OCI-LY7 (cell line): ENCODE results near the gene CDCA5. TPM values are rescaled to one million over a fixed set of nuclear protein-coding genes. Genes with fewer than 3 reads are reported as not detected.
A peak's percentile ranks its signal among the peaks of the same experiment; 100 is the strongest.

Source experiments
- BruUV-seq: library from RNA; stranded (reverse); fragments of 400-500 nt; replicated peaks from 2 replicates; lab custom pipeline; 2021; lab: Mats Ljungman, UMichigan
- CTCF ChIA-PET: fragments of 300-600 bp; sonication (Branson Sonifier 250); formaldehyde crosslinking; loops from one replicate; lab custom pipeline; 2022; ENCODE audit warnings: antibody characterized with exemption; ENCODE audit not compliant: unreplicated experiment; lab: Charles Lee
- POLR2A ChIA-PET: fragments of 300-600 bp; sonication (Branson Sonifier 250); formaldehyde crosslinking; loops from one replicate; lab custom pipeline; 2022; ENCODE audit warnings: antibody characterized with exemption; lab: Charles Lee
- DNase-seq: peaks from one replicate; pipeline ENCODE4 v3.0.0-alpha.2; 2015; ENCODE audit warnings: low spot score
- H2AFZ ChIP-seq: fragments of 200-600 bp; sonication (generic), shearing (Covaris generic); 2 replicates; pipeline ENCODE4 v1.6.1; 2014; ENCODE audit warnings: mild to moderate bottlenecking, antibody characterized with exemption, low read length, moderate library complexity
- H3K27ac ChIP-seq: fragments of 200-600 bp; sonication (generic); 2 replicates; pipeline ENCODE4 v1.5.1; 2014; ENCODE audit warnings: mixed run types, low read depth, mild to moderate bottlenecking, moderate library complexity, low read length, inconsistent platforms; ENCODE audit not compliant: poor library complexity, severe bottlenecking
- H3K36me3 ChIP-seq: fragments of 200-600 bp; sonication (generic); 2 replicates; pipeline ENCODE4 v1.6.1; 2014; ENCODE audit warnings: mild to moderate bottlenecking, antibody characterized with exemption, low read length, moderate library complexity, mixed read lengths; ENCODE audit not compliant: insufficient read depth
- H3K4me1 ChIP-seq: fragments of 200-600 bp; sonication (generic); 2 replicates; pipeline ENCODE4 v1.5.1; 2014; ENCODE audit warnings: mild to moderate bottlenecking, low read length; ENCODE audit not compliant: insufficient read depth, poor library complexity, severe bottlenecking
- H3K4me2 ChIP-seq: fragments of 200-600 bp; sonication (generic); 2 replicates; pipeline ENCODE4 v1.6.1; 2014; ENCODE audit warnings: mild to moderate bottlenecking, low read length
- H3K4me3 ChIP-seq: fragments of 200-600 bp; sonication (generic); 2 replicates; pipeline ENCODE4 v1.5.1; 2014; ENCODE audit warnings: mild to moderate bottlenecking, low read depth, low read length; ENCODE audit not compliant: poor library complexity, severe bottlenecking
- H3K79me2 ChIP-seq: fragments of 200-600 bp; sonication (generic); 2 replicates; pipeline ENCODE4 v1.6.1; 2016; ENCODE audit warnings: low read depth, mild to moderate bottlenecking, low read length, moderate library complexity, mixed read lengths; ENCODE audit not compliant: insufficient read depth
- H3K9me2 ChIP-seq: fragments of 200-600 bp; sonication (generic); 2 replicates; pipeline ENCODE4 v1.6.1; 2016; ENCODE audit warnings: mild to moderate bottlenecking, low read length, mixed read lengths; ENCODE audit not compliant: insufficient read depth
- H3K9me3 ChIP-seq: fragments of 200-600 bp; sonication (generic); 2 replicates; pipeline ENCODE4 v1.6.1; 2014; ENCODE audit warnings: mild to moderate bottlenecking, mixed run types, low read length, mixed read lengths
- H4K20me1 ChIP-seq: fragments of 200-600 bp; sonication (generic); 2 replicates; pipeline ENCODE4 v1.6.1; 2014; ENCODE audit warnings: mild to moderate bottlenecking, antibody characterized with exemption, low read length, moderate library complexity, mixed read lengths; ENCODE audit not compliant: insufficient read depth
- EZH2phosphoT487 ChIP-seq: fragments of 200-600 bp; sonication (generic); IDR thresholded peaks from 2 replicates; pipeline ENCODE4 v1.6.1; 2018; ENCODE audit warnings: low read depth, borderline replicate concordance, mild to moderate bottlenecking, mixed run types, antibody characterized with exemption, low read length, moderate library complexity, mixed read lengths
- intact Hi-C: fragments of 100-400 bp; cut with micrococcal nuclease; formaldehyde crosslinking; loops from one replicate; pipeline ENCODE4 v1.10.0; 2022; ENCODE audit not compliant: unreplicated experiment
- total RNA-seq, 2 experiments: library from RNA; depleted of rRNA in 1 of 2; stranded (reverse); fragments of >200 nt in 1 of 2; shearing (Covaris generic) in 1 of 2; gene quantifications; 2 replicates each; pipeline ENCODE4 v1.2.3, GENCODE V29; 2014 to 2022
- TF ChIP-seq, protein P1 (sequence below): fragments of 200-600 bp; sonication (generic); conservative IDR thresholded peaks from 2 replicates; pipeline ENCODE4 v1.5.1; 2014; ENCODE audit warnings: mild to moderate bottlenecking, antibody characterized with exemption, low read length, moderate library complexity, mixed read lengths

Gene CDCA5
- total RNA-seq, 2 experiments from 2014 or later = 135 to 151 TPM

DNA sequence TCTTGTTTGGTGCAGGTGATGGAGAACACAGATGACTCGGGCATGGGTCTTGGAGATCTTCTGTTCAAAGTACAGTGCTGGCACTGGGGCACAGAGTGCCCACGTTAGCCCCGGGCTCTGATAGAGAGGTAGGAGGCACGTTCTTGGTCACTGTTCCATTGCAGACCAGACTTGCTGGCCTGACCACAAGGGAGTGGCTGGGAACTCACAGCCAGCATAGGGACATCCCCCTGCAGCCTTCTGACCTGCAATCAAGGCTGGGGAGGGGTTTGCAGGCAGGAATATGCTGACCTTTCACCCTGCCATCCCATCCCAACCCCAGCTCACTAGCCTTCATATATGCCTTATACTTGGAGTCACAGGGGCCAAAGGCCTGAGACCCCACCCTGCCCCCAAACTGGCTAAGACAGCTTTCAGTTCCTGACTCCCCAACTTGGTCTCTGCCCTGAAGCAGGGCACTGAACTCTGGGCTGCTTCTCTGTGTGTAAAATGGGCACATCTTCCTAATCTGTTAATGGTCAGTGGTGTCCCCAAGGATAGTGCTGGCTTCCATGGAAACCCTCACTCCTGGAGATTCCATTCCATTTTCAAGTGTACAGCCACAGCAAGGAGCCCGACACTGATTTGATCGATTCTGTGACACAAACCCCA, 42.9 kb upstream of the CDCA5 start:
- Histone ChIP-seq H3K27ac (peak overlapping the region; percentile 98), H3K9me3 (no peaks in the 10 kb centered on the region), H3K36me3 (peaks cover 82% of the 10 kb centered on the region), H3K4me2 (no peak overlapping the region), H3K4me3 (no peak overlapping the region), H3K9me2 (no peaks in the 10 kb centered on the region), H3K4me1 (peaks cover 59% of the 10 kb centered on the region), H3K79me2 (peaks cover 59% of the 10 kb centered on the region), H4K20me1 (no peaks in the 10 kb centered on the region), H2AFZ (no peak overlapping the region)
- CTCF ChIA-PET = no interaction called here
- no peak for TF ChIP-seq EZH2phosphoT487
- TF ChIP-seq, protein P1, sequence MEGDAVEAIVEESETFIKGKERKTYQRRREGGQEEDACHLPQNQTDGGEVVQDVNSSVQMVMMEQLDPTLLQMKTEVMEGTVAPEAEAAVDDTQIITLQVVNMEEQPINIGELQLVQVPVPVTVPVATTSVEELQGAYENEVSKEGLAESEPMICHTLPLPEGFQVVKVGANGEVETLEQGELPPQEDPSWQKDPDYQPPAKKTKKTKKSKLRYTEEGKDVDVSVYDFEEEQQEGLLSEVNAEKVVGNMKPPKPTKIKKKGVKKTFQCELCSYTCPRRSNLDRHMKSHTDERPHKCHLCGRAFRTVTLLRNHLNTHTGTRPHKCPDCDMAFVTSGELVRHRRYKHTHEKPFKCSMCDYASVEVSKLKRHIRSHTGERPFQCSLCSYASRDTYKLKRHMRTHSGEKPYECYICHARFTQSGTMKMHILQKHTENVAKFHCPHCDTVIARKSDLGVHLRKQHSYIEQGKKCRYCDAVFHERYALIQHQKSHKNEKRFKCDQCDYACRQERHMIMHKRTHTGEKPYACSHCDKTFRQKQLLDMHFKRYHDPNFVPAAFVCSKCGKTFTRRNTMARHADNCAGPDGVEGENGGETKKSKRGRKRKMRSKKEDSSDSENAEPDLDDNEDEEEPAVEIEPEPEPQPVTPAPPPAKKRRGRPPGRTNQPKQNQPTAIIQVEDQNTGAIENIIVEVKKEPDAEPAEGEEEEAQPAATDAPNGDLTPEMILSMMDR = no peak
- BruUV-seq = no TSS peak
- intact Hi-C loops = no loop called here
- no peak for DNase-seq
- POLR2A ChIA-PET = no interaction called here

DNA sequence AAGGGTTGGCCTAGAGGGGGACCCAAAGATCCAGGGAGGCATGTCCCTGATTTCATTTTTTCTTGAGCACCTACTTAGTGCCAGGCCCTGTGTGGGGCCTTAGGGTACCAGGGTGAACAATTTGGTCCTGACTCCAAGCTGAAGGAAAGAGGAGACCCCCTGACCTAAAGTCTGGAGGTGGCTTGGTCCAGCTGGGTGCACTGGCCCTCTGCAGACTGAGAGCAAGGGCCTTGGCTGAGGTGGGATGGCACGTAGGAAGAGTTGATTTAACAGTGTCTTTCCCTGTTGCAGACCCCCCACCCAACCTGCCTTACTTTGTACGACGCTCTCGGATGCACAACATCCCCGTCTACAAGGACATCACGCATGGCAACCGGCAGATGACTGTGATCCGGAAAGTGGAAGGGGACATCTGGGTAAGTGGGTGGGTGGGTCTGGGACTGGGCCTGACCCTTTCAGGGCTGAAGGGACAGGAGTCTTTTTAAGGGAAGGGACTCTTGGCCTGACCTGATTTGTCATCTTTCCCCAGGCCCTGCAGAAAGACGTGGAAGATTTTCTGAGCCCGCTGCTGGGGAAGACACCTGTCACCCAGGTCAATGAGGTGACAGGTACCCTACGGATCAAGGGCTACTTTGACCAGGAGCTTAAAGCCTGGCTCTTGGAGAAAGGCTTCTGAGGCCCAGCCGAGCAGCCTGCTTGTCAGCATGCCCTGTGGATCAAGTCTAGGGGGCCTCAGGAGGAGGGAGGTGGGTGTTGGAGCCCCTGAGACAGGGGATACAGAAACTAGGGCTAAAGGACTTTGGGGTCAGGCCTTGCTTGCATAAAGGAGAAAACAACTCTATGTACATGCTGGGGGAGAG, 41.6 kb upstream of the CDCA5 start:
- no TSS peak for BruUV-seq

More for the DNA sequence above, 41.6 kb upstream of the CDCA5 start:
- Histone ChIP-seq H3K4me3 (no peak overlapping the region), H3K4me2 (no peak overlapping the region), H3K36me3 (peaks cover 82% of the 10 kb centered on the region), H4K20me1 (peaks cover 9% of the 10 kb centered on the region; the same call in 1 of the 2 replicates), H3K79me2 (peaks cover 59% of the 10 kb centered on the region), H2AFZ (no peak overlapping the region), H3K9me3 (no peaks in the 10 kb centered on the region), H3K4me1 (peaks cover 53% of the 10 kb centered on the region), H3K27ac (peak overlapping the region; percentile 98), H3K9me2 (no peaks in the 10 kb centered on the region)
- TF ChIP-seq, protein P1 = no peak
- TF ChIP-seq EZH2phosphoT487 = no peak
- POLR2A ChIA-PET = interaction anchor here (1.3 kb wide), 1 partner anchor 10 kb away, joined by 3 read pairs; no protein-coding TSS in a partner anchor
- CTCF ChIA-PET = no interaction called here
- intact Hi-C loops = no loop called here
- DNase-seq = no peak
